ENCODE results near the gene GPC6. TPM values are rescaled to one million over a fixed set of nuclear protein-coding genes. Genes with fewer than 3 reads are reported as not detected.

GPC6 gene
- polyA plus RNA-seq, 1 donor: 26.7 TPM

DNA sequence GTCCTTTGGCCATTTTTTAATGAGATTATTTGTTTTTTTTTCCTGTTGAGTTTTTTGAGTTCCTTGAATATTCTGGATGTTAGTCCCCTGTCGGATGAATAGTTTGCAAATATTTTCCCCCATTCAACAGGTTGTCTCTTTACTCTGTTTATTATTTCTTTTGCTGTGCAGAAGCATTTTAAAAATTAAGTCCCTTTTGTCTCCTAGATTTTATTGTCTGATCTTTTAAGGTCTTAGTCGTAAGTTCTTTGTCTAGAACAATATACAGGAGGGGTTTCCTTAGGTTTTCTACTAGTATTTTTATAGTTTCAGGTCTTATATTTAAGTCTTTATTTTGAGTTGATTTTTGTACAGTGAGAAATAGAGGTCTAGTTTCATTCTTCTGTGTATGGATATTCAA is 284.4 kb downstream of the GPC6 start:
- DNase-seq: no peak
- Histone ChIP-seq H3K36me3 (ENCODE audit: control insufficient read depth, insufficient read depth, low read length) (no peaks in the 10 kb centered on the region), H3K4me3 (ENCODE audit: low read length) (no peak overlapping the region), H3K27ac (ENCODE audit: low read length) (no peak overlapping the region), H3K9me3 (ENCODE audit: control insufficient read depth, low read depth, low read length) (no peaks in the 10 kb centered on the region), H3K27me3 (ENCODE audit: control insufficient read depth, insufficient read depth, low read length) (no peaks in the 10 kb centered on the region), H3K4me1 (ENCODE audit: control insufficient read depth, insufficient read depth, low read length) (no peaks in the 10 kb centered on the region)
- WGBS (ENCODE audit: insufficient coverage, low lambda C conversion rate): 33% methylated on average over 1 of the region's 2 CpGs

- Histone ChIP-seq H3K36me3 (ENCODE audit: control insufficient read depth, insufficient read depth, low read length) (no peaks in the 10 kb centered on the region), H3K9me3 (ENCODE audit: control insufficient read depth, low read depth, low read length) (no peaks in the 10 kb centered on the region), H3K27ac (ENCODE audit: low read length) (no peak overlapping the region), H3K4me3 (ENCODE audit: low read length) (no peak overlapping the region), H3K27me3 (ENCODE audit: control insufficient read depth, insufficient read depth, low read length) (no peaks in the 10 kb centered on the region), H3K4me1 (ENCODE audit: control insufficient read depth, insufficient read depth, low read length) (no peaks in the 10 kb centered on the region)
- no peak for DNase-seq
These were observed 288.7 kb downstream of the GPC6 start for GRCh38 chr13:93515267-93515666.

GRCh38 chr13:93517658-93518057 is 291.1 kb downstream of the GPC6 start:
- peaks cover 4% of the 10 kb centered on the region for H3K4me1 ChIP-seq (ENCODE audit: control insufficient read depth, insufficient read depth, low read length)
- no peak for DNase-seq
- H3K27ac ChIP-seq (ENCODE audit: low read length): no peak overlapping the region
- H3K27me3 ChIP-seq (ENCODE audit: control insufficient read depth, insufficient read depth, low read length): no peaks in the 10 kb centered on the region
- H3K36me3 ChIP-seq (ENCODE audit: control insufficient read depth, insufficient read depth, low read length): no peaks in the 10 kb centered on the region
- H3K4me3 ChIP-seq (ENCODE audit: low read length): no peak overlapping the region
- H3K9me3 ChIP-seq (ENCODE audit: control insufficient read depth, low read depth, low read length): no peaks in the 10 kb centered on the region

DNA sequence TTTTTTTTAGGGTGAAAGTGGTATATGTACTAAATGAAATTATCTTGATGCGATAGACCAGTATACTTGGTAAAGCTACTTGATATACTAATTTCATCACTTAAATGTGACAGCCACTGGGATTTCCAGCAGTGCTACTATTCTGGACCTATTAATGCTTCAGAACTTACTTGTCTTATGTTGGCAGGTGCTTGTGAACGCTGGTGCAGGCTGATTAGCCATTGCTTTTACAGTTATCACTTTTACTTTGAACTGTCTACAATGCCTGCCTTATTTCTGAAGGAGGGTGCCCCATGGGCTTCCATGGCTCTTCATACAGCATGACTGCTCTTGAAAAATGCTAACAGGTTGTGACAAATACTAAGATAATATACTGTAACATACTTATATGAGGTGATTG is 294.7 kb downstream of the GPC6 start:
- no peaks in the 10 kb centered on the region for H3K36me3 ChIP-seq (ENCODE audit: control insufficient read depth, insufficient read depth, low read length)
- no peak overlapping the region for H3K27ac ChIP-seq (ENCODE audit: low read length)
- WGBS (ENCODE audit: insufficient coverage, low lambda C conversion rate): no CpG with 5 or more reads among the region's 2 CpGs
- peaks cover 4% of the 10 kb centered on the region for H3K4me1 ChIP-seq (ENCODE audit: control insufficient read depth, insufficient read depth, low read length)
- H3K27me3 ChIP-seq (ENCODE audit: control insufficient read depth, insufficient read depth, low read length): no peaks in the 10 kb centered on the region
- DNase-seq: peak in 1 of 2 donors; percentile 30
- H3K9me3 ChIP-seq (ENCODE audit: control insufficient read depth, low read depth, low read length): no peaks in the 10 kb centered on the region
- H3K4me3 ChIP-seq (ENCODE audit: low read length): no peak overlapping the region

- Histone ChIP-seq H3K9me3 (ENCODE audit: control insufficient read depth, low read depth, low read length) (no peaks in the 10 kb centered on the region), H3K4me3 (ENCODE audit: low read length) (no peak overlapping the region), H3K27me3 (ENCODE audit: control insufficient read depth, insufficient read depth, low read length) (no peaks in the 10 kb centered on the region), H3K4me1 (ENCODE audit: control insufficient read depth, insufficient read depth, low read length) (peaks cover 4% of the 10 kb centered on the region), H3K36me3 (ENCODE audit: control insufficient read depth, insufficient read depth, low read length) (no peaks in the 10 kb centered on the region), H3K27ac (ENCODE audit: low read length) (no peak overlapping the region)
- no CpG with 5 or more reads among the region's 3 CpGs for whole genome bisulfite sequencing (ENCODE audit: insufficient coverage, low lambda C conversion rate)
- DNase-seq: no peak
These were observed 295.9 kb downstream of the GPC6 start for GRCh38 chr13:93522501-93522900.

DNA sequence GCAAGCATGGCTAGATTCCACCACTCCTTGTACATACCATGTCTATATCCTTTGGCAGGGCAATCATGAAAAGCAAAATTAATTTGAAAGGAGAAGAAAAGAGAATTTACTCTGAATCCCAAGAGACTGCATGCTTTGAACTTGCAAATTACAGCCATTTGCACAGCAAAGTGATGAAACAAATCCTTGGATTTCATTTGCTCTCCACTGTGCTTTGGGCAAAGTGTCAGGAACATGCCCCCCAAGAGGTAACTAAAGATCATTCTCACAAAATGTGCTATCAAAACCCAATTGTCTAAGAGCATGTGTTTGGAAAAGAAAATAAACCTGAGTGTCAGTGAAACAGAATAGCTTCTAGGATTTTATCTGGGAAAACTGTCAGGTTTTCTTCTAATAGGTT is 298.5 kb downstream of the GPC6 start:
- Histone ChIP-seq H3K36me3 (ENCODE audit: control insufficient read depth, insufficient read depth, low read length) (no peaks in the 10 kb centered on the region), H3K27me3 (ENCODE audit: control insufficient read depth, insufficient read depth, low read length) (no peaks in the 10 kb centered on the region), H3K9me3 (ENCODE audit: control insufficient read depth, low read depth, low read length) (no peaks in the 10 kb centered on the region), H3K4me3 (ENCODE audit: low read length) (no peak overlapping the region), H3K4me1 (ENCODE audit: control insufficient read depth, insufficient read depth, low read length) (peaks cover 4% of the 10 kb centered on the region), H3K27ac (ENCODE audit: low read length) (no peak overlapping the region)
- DNase-seq: no peak

- no CpG with 5 or more reads among the region's 2 CpGs for WGBS (ENCODE audit: insufficient coverage, low lambda C conversion rate)
These were observed 301.2 kb downstream of the GPC6 start for GRCh38 chr13:93527748-93528297.

DNA sequence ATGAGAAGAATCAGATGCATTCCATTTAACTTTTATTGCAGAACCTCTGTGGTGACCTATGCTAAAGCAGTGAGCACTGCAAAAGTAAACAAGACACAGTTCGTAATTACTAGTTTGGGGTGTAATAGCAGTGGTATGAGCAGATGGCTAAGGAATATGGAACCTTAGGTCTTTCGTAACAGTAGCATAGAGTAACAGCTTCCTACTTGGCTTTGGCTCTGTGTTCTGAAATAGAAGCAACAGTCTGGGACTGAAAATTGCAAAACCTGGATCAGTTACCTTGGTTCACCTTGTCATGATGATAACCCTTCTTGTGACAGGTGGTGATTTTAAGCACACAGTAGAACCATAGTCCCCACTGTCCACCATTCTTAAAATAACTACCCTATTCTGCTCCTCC is 303.4 kb downstream of the GPC6 start:
- Histone ChIP-seq H3K4me3 (ENCODE audit: low read length) (no peak overlapping the region), H3K27ac (ENCODE audit: low read length) (no peak overlapping the region), H3K36me3 (ENCODE audit: control insufficient read depth, insufficient read depth, low read length) (no peaks in the 10 kb centered on the region), H3K27me3 (ENCODE audit: control insufficient read depth, insufficient read depth, low read length) (no peaks in the 10 kb centered on the region), H3K4me1 (ENCODE audit: control insufficient read depth, insufficient read depth, low read length) (no peaks in the 10 kb centered on the region), H3K9me3 (ENCODE audit: control insufficient read depth, low read depth, low read length) (no peaks in the 10 kb centered on the region)
- WGBS (ENCODE audit: insufficient coverage, low lambda C conversion rate): no CpG with 5 or more reads among the region's 2 CpGs
- DNase-seq: no peak

More at GRCh38 chr13:93527748-93528297, 301.2 kb downstream of the GPC6 start:
- no peak overlapping the region for H3K27ac ChIP-seq (ENCODE audit: low read length)
- H3K36me3 ChIP-seq (ENCODE audit: control insufficient read depth, insufficient read depth, low read length): no peaks in the 10 kb centered on the region
- DNase-seq: no peak
- H3K4me3 ChIP-seq (ENCODE audit: low read length): no peak overlapping the region
- no peaks in the 10 kb centered on the region for H3K4me1 ChIP-seq (ENCODE audit: control insufficient read depth, insufficient read depth, low read length)
- H3K27me3 ChIP-seq (ENCODE audit: control insufficient read depth, insufficient read depth, low read length): no peaks in the 10 kb centered on the region
- no peaks in the 10 kb centered on the region for H3K9me3 ChIP-seq (ENCODE audit: control insufficient read depth, low read depth, low read length)

DNA sequence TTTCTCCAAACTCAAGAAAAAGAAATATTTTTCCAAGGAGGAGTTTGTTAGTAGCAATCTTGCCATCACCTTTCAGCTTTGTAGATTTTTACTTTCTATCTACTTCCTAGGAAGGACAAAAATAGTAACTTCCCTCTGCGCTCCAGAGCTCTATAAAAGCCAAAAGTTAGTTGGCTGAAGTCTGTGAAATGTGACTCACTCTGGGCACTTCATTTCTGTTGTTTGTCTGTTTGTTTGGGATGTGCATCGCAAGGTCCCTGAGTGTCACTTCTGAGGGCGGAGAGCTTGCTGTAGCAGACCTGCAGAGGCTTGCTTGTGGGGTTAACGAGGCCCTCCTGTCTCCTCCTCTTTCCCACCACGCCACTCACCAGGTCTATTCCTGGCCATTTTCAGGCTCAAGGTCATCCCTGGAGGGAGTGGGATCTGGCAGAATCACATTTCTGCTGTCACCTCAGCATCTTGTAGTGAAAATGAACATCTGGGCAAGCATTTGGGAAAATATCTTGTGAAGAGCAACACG is 307.6 kb downstream of the GPC6 start:
- Histone ChIP-seq H3K27me3 (ENCODE audit: control insufficient read depth, insufficient read depth, low read length) (no peaks in the 10 kb centered on the region), H3K27ac (ENCODE audit: low read length) (no peak overlapping the region), H3K4me3 (ENCODE audit: low read length) (no peak overlapping the region), H3K4me1 (ENCODE audit: control insufficient read depth, insufficient read depth, low read length) (no peaks in the 10 kb centered on the region), H3K9me3 (ENCODE audit: control insufficient read depth, low read depth, low read length) (no peaks in the 10 kb centered on the region), H3K36me3 (ENCODE audit: control insufficient read depth, insufficient read depth, low read length) (no peaks in the 10 kb centered on the region)
- no CpG with 5 or more reads among the region's 6 CpGs for WGBS (ENCODE audit: insufficient coverage, low lambda C conversion rate)
- DNase-seq: no peak

DNA sequence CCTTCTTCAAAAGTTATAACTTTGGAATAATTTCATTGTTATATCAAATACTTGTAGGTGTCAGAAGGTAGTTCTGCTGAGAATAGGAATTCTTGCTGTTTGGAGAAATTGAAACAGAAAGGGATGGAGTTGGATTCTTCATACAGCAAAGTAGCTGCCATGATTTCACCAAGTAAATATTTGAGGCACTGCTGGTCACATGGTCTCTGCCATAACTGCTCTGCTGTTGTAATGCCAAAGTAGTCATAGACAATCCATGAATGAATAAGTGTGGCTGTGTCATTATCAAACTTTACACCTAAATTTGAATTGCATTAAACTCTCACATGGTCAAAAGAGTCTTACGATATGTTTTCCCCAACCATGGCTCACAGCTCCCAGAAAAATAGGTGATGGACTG is 308.6 kb downstream of the GPC6 start:
- Histone ChIP-seq H3K9me3 (ENCODE audit: control insufficient read depth, low read depth, low read length) (no peaks in the 10 kb centered on the region), H3K27me3 (ENCODE audit: control insufficient read depth, insufficient read depth, low read length) (no peaks in the 10 kb centered on the region), H3K27ac (ENCODE audit: low read length) (no peak overlapping the region), H3K4me1 (ENCODE audit: control insufficient read depth, insufficient read depth, low read length) (no peaks in the 10 kb centered on the region), H3K36me3 (ENCODE audit: control insufficient read depth, insufficient read depth, low read length) (no peaks in the 10 kb centered on the region), H3K4me3 (ENCODE audit: low read length) (no peak overlapping the region)
- DNase-seq: no peak
- WGBS (ENCODE audit: insufficient coverage, low lambda C conversion rate): 89% methylated on average over 1 of the region's 1 CpG

GRCh38 chr13:93539914-93540313 is 313.3 kb downstream of the GPC6 start:
- H3K9me3 ChIP-seq (ENCODE audit: control insufficient read depth, low read depth, low read length): no peaks in the 10 kb centered on the region
- DNase-seq: no peak
- no peak overlapping the region for H3K4me3 ChIP-seq (ENCODE audit: low read length)
- no peak overlapping the region for H3K27ac ChIP-seq (ENCODE audit: low read length)
- H3K27me3 ChIP-seq (ENCODE audit: control insufficient read depth, insufficient read depth, low read length): no peaks in the 10 kb centered on the region
- no peaks in the 10 kb centered on the region for H3K36me3 ChIP-seq (ENCODE audit: control insufficient read depth, insufficient read depth, low read length)
- WGBS (ENCODE audit: insufficient coverage, low lambda C conversion rate): no CpG with 5 or more reads among the region's 6 CpGs
- no peaks in the 10 kb centered on the region for H3K4me1 ChIP-seq (ENCODE audit: control insufficient read depth, insufficient read depth, low read length)
